Stimulated activated CD4-positive, alpha-beta T cell treated with anti-CD3 and anti-CD28 coated beads, Interleukin-15, amount 100 ng/mL, for 48 hours (primary cell): ENCODE results near the gene HMGB1.
A peak's percentile ranks its signal among the peaks of the same experiment; 100 is the strongest.

Experiments
- DNase-seq, 2 donors: peaks; one replicate each; pipeline ENCODE4 v3.0.0-alpha.2; 2020; ENCODE audit warnings: low read depth in 2 of 2

HMGB1 gene

GRCh38 chr13:30431269-30431940 is 34.3 kb downstream of the HMGB1 start:
- DNase-seq: no peak

- DNase-seq: no peak
These were observed 35.7 kb downstream of the HMGB1 start for GRCh38 chr13:30429721-30430694.

DNA sequence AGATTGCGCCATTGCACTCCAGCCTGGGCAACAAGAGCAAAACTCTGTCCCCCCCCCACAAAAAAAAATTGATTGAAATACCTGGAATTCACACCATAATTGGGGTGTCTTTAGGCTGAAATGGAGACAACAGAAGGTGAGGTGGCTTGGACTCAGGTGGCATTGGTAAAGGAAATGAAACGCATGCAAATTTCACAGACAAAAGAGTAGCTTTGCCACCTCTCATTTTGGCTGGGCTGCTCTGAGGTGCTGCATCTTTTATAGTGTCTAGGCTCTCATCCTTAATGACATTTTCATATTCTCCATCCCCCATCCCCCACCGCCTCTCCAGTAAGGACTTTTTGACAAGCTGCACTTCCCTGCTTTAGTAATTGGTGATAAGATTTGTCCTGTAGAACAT is 36.5 kb downstream of the HMGB1 start:
- DNase-seq: no peak

DNA sequence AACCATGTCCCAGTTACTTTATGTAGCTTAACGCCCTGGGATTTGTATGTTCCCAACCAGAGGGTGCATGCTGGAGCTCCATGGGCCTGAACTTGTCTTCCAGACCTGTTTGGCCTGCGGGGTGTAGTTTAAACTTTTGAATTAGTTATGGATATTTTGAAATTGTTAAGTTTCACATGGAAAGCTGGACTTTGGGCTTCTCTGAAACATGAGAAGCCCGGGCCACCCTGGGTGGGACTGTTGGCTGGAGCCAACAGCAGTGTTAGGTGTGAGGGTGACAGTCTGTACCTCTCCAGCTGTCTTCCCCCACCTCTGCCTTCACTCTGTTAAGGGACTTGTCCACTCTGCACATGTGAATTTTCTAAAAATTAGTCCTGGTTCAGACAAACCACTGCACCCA is 41.8 kb downstream of the HMGB1 start:
- no peak for DNase-seq

GRCh38 chr13:30422054-30422839 is 43.5 kb downstream of the HMGB1 start, which contains the start of gene UBE2L5:
UBE2L5 (plus strand) TSS chr13:30422493; CDS start chr13:30427991, 5,498 bp downstream.
- DNase-seq: peak in 1 of 2 donors; percentile 31

DNA sequence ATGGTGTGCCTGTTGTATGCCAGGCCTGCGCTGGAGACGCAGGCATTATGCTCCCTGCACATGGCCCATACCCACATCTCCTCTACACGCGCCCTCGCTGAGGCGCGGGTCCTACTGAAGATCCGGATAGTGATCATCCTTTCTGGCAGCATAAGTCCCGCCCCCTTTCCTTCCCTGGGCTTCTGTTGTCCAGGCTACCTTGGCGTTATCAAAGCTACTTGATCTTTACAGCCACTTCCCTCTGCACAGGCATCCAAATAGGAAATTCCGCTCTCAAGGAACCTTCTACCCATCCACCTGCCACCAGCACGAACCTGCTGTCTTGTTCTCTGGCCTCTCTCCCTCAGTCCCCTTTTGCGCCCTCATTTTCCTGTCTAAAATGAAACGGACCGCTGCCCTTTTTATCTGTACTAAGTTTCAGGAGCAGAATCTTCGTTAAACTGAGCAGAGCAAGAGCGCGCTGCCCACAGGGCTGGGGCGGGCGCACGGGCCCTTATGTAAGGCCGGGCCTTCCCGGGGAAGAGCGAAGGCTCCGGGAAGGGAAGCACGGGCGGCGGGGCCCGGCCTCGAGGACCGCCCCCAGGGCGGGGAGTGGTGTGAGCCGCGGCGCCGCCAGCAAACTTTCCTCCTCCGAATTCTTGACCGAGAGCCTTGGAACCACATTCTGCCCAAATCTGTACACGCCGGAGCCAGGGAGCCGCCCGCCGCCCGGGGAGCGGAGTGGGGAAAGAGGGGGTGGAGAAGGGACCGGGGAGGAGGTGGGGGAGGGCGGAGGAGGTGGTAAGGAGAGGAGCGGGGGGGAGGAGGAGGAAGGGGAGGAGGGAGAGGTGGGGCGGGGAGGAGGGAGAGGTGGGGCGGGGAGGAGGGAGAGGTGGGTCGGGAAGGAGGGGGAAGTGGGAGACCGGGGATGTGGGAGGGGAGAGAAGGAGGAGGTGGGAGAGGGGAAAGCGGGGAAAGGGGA is 44.4 kb downstream of the HMGB1 start:
- DNase-seq: peak in 1 of 2 donors; percentile 23

- no peak for DNase-seq
These were observed 46.8 kb downstream of the HMGB1 start for GRCh38 chr13:30418717-30419459.

GRCh38 chr13:30418075-30418716 is 47.5 kb downstream of the HMGB1 start:
- DNase-seq: no peak

DNA sequence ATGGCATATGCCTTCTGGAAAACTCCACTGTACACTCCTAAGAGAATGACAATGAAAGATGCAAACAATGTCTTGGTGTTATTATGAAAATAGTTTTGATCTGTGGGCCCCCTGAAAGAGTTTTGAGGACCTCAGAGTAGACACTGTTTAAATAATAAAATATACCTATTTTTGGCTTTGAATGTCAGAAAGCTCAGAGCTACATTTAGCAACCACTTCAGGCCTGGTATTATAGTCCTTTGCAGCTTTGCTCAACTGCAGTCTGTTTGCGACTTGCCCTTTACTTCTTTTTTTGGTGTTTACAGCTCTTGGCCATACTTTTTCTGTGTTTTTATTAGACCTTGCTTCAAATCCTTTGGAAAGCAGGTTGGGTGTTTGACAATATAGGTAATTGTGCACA is 49.3 kb downstream of the HMGB1 start:
- DNase-seq: no peak

DNA sequence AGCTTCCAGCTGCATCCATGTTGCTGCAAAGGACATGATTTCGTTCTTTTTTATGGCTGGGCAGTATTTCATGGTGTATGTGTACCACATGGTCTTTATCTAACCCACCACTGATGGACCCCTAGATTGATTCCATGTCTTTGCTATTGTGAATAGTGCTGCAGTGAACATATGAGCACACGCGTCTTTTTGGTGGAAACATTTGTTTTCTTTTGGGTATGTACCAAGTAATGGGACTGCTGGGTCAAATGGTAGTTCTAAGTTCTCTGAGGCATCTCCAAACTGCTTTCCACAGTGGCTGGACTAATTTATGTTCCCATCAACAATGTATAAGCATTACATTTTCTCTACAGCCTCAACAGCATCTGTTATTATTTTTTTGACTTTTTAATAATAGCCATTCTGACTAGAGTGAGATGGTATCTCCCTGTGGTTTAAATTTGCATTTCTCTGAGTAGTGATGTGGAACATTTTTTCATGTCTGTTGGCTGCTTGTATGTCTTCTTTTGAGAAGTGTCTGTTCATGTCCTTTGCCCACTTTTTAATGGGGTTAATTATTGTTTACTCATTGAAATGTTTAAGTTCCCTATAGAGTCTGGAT is 50.2 kb downstream of the HMGB1 start:
- no peak for DNase-seq

GRCh38 chr13:30413842-30414241 is 51.9 kb downstream of the HMGB1 start:
- DNase-seq: no peak

- no peak for DNase-seq
These were observed 53.4 kb downstream of the HMGB1 start for GRCh38 chr13:30412346-30412745.

- DNase-seq: no peak
These were observed 55.0 kb downstream of the HMGB1 start for GRCh38 chr13:30410705-30411125.

DNA sequence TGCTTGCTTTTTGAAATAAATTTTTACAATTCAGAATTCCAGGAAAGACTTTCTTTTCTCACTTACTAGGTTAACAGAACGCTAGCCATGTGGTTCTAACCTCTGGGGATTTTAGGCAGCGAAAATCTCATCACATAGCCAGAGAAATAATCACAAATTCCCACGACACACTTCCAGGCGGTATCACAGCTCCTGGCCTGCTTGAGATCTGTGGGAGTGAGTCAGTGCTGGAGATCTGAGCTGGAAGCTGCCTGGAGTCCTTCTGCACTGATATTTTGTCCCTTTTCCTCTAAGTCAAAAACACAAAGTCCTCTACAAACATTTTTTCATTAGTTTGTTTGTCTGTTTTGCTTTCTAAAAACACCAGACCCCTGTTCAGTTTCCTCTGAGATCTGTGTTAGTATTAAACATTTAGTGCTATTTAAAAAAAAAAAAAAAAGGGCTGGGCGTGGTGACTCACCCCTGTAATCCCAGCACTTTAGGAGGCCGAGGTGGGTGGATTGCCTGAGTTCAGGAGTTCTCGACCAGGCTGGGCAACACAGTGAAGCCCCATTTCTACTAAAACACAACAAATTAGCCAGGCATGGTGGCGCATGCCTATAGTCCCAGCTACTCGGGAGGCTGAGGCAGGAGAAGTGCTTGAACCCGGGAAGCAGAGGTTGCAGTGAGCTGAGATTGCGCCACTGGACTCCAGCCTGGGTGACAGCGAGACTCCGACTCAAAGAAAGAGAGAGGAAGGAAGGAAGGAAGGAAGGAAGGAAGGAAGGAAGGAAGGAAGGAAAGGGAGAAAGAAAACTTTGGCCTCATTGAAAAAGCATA is 55.6 kb downstream of the HMGB1 start:
- no peak for DNase-seq

DNA sequence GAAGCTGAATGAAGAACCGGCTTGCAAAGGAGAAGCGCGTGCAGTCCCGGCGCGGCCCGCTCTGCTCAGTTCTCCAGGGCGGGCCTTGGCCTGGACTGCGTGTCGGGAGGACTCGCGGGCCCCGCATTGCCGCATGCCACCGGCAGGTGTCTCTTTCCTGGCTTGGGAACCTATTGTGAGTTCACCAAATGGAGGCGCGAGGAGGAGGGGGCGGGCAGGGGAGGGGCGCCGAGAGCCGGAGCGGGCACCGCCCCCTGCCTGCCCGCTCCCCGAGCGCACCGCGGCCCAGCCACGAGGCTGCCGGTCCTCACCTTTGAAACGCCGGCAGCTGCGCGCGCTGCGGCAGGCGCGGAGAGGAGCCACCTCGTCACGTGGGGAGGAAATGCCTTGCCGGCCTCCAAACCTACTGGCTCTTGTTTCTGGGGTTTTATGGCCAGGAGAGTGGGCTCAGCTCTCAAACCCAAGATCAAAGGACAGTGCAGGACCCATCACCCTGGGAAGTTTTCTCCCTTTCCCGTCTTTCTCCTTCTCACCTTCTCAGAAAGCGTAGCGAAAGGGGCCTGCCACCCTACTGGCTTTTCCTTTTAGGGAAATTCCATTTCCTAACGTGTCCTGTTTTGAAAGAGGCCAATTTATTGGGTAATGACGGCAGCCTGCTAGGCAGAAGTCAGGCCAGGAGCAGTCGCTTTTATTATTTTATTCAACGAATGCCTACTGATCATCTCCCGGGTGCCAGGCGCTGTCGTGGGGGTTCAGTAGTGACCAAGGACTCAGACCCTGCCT is 57.2 kb downstream of the HMGB1 start:
- DNase-seq: peak; percentile 89 to 94

- DNase-seq: no peak
These were observed 58.8 kb downstream of the HMGB1 start for GRCh38 chr13:30406779-30407416.
